ENCODE measurements around the gene SLC25A19.

Gene SLC25A19

GRCh38 chr17:75250009-75250471 is 39.2 kb downstream of the SLC25A19 start:
- peaks cover 10% of the 10 kb centered on the region for H3K36me3 ChIP-seq (replicated peaks)
- no peaks in the 10 kb centered on the region for H3K27me3 ChIP-seq (replicated peaks)
- H3K27ac ChIP-seq: peak overlapping the region; percentile 32
- peak; percentile 71 for DNase-seq
- in situ Hi-C loops (cut with HindIII; ENCODE audit: low pct_ligation_motif_present, low sequenced_read_pairs): no loop called here
- no peak for TF ChIP-seq CTCF (IDR thresholded peaks at IDR 0.05; ENCODE audit: low read depth, low read length, missing control alignments)
- peak overlapping the region; percentile 17 for H3K4me3 ChIP-seq (ENCODE audit: low read depth, low read length)

- Histone ChIP-seq H3K36me3 (replicated peaks) (peaks cover 13% of the 10 kb centered on the region), H3K27ac (peak overlapping the region; percentile 32), H3K4me3 (ENCODE audit: low read depth, low read length) (no peak overlapping the region), H3K27me3 (replicated peaks) (no peaks in the 10 kb centered on the region)
- no peak for TF ChIP-seq CTCF (IDR thresholded peaks at IDR 0.05; ENCODE audit: low read depth, low read length, missing control alignments)
- DNase-seq: no peak
- in situ Hi-C loops (cut with HindIII; ENCODE audit: low pct_ligation_motif_present, low sequenced_read_pairs): no loop called here
Measured at GRCh38 chr17:75249564-75249963, 39.7 kb downstream of the SLC25A19 start.

- TF ChIP-seq CTCF (IDR thresholded peaks at IDR 0.05; ENCODE audit: low read depth, low read length, missing control alignments): no peak
- H3K4me3 ChIP-seq (ENCODE audit: low read depth, low read length): no peak overlapping the region
- in situ Hi-C loops (cut with HindIII; ENCODE audit: low pct_ligation_motif_present, low sequenced_read_pairs): no loop called here
- no peak overlapping the region for H3K27ac ChIP-seq
- H3K36me3 ChIP-seq (replicated peaks): peaks cover 34% of the 10 kb centered on the region
- no peaks in the 10 kb centered on the region for H3K27me3 ChIP-seq (replicated peaks)
- no peak for DNase-seq
Measured at GRCh38 chr17:75246404-75246803, 42.8 kb downstream of the SLC25A19 start.

- in situ Hi-C loops (cut with HindIII; ENCODE audit: low pct_ligation_motif_present, low sequenced_read_pairs): no loop called here
- Histone ChIP-seq H3K27ac (no peak overlapping the region), H3K27me3 (replicated peaks) (no peaks in the 10 kb centered on the region), H3K36me3 (replicated peaks) (peaks cover 45% of the 10 kb centered on the region), H3K4me3 (ENCODE audit: low read depth, low read length) (no peak overlapping the region)
- DNase-seq: no peak
- TF ChIP-seq CTCF (IDR thresholded peaks at IDR 0.05; ENCODE audit: low read depth, low read length, missing control alignments): no peak
Measured at GRCh38 chr17:75245011-75245410, 44.2 kb downstream of the SLC25A19 start.

- H3K27me3 ChIP-seq (replicated peaks): no peaks in the 10 kb centered on the region
- H3K27ac ChIP-seq: no peak overlapping the region
- no peak overlapping the region for H3K4me3 ChIP-seq (ENCODE audit: low read depth, low read length)
- peaks cover 48% of the 10 kb centered on the region for H3K36me3 ChIP-seq (replicated peaks)
- in situ Hi-C loops (cut with HindIII; ENCODE audit: low pct_ligation_motif_present, low sequenced_read_pairs): no loop called here
- DNase-seq: no peak
- no peak for TF ChIP-seq CTCF (IDR thresholded peaks at IDR 0.05; ENCODE audit: low read depth, low read length, missing control alignments)
Measured at GRCh38 chr17:75244133-75244866, 44.9 kb downstream of the SLC25A19 start.
